GM12878 (cell line): Measurements from ENCODE around the gene LRRC4. TPM values are rescaled to one million over a fixed set of nuclear protein-coding genes. Genes with fewer than 3 reads are reported as not detected.

Source experiments
- ATAC-seq: fragments of 200-7000 bp; cut with Tn5 transposase; 3 replicates; pipeline ENCODE4 v1.9.1; 2020; ENCODE audit warnings: mild to moderate bottlenecking, moderate library complexity
- BruUV-seq: library from RNA; stranded (reverse); fragments of 400-500 nt; replicated peaks from 2 replicates; lab custom pipeline; 2021; lab: Mats Ljungman, UMichigan
- CTCF ChIA-PET: fragments of 300-600 bp; sonication (Branson Sonifier 250); formaldehyde crosslinking; extraction: SDS; loops from one replicate; lab custom pipeline; 2021; ENCODE audit warnings: inconsistent platforms; lab: Yijun Ruan, JAX
- POLR2A ChIA-PET: fragments of 350-600 bp; formaldehyde crosslinking; extraction: SDS; loops from one replicate; lab custom pipeline; 2021; ENCODE audit warnings: inconsistent platforms; lab: Charles Lee
- RAD21 ChIA-PET: fragments of 300-600 bp; sonication (Branson Sonifier 250); formaldehyde crosslinking; loops from one replicate; lab custom pipeline; 2023; ENCODE audit warnings: antibody characterized with exemption; ENCODE audit not compliant: unreplicated experiment; lab: Charles Lee
- SMC1A ChIA-PET: fragments of 300-600 bp; sonication (Branson Sonifier 250); formaldehyde crosslinking; loops from one replicate; lab custom pipeline; 2023; ENCODE audit not compliant: unreplicated experiment, uncharacterized antibody; lab: Charles Lee
- DNase-seq: peaks from one replicate; pipeline ENCODE4 v3.0.0-alpha.2; 2011; ENCODE audit warnings: low read depth, low spot score
- FAIRE-seq: peaks from 3 replicates; lab custom pipeline; 2011; peaks lifted over from hg19 to GRCh38; lab: Jason Lieb, UNC
- H2AFZ ChIP-seq: 2 replicates; pipeline ENCODE4 v1.6.0; 2011; ENCODE audit warnings: low read depth, low read length, control low read depth; ENCODE audit not compliant: control insufficient read depth
- H3K27ac ChIP-seq: 2 replicates; pipeline ENCODE4 v1.5.1; 2011; ENCODE audit warnings: control low read depth; ENCODE audit not compliant: control insufficient read depth, insufficient read depth
- H3K27me3 ChIP-seq, 2 experiments: replicated peaks in 1 of 2; 2 replicates each; pipeline versions ENCODE4 v1.6.0 to v1.6.1; 2011; ENCODE audit warnings: low read length in 1 of 2; ENCODE audit not compliant: control insufficient read depth in 2 of 2, insufficient read depth in 2 of 2
- H3K36me3 ChIP-seq, 2 experiments: 2 replicates each; pipeline ENCODE4 v1.5.1; 2011; ENCODE audit warnings: low read length in 1 of 2; ENCODE audit not compliant: control insufficient read depth in 2 of 2, insufficient read depth in 2 of 2
- H3K4me1 ChIP-seq: 2 replicates; pipeline ENCODE4 v1.6.1; 2011; ENCODE audit warnings: mild to moderate bottlenecking, low read length, moderate library complexity, mixed read lengths; ENCODE audit not compliant: control insufficient read depth, insufficient read depth
- H3K4me2 ChIP-seq: 2 replicates; pipeline ENCODE4 v1.6.0; 2011; ENCODE audit warnings: control low read depth; ENCODE audit not compliant: control insufficient read depth, insufficient read depth
- H3K4me3 ChIP-seq: fragments of 200-600 bp; sonication (generic); 2 replicates; pipeline ENCODE4 v1.5.1; 2016
- H3K79me2 ChIP-seq: 2 replicates; pipeline ENCODE4 v1.6.0; 2011; ENCODE audit warnings: low read length; ENCODE audit not compliant: control insufficient read depth, insufficient read depth
- H3K9ac ChIP-seq: 2 replicates; pipeline ENCODE4 v1.8.0; 2011; ENCODE audit warnings: low read length, control low read depth, mixed read lengths; ENCODE audit not compliant: control insufficient read depth, insufficient read depth
- H3K9me3 ChIP-seq: replicated peaks from 3 replicates; pipeline ENCODE4 v1.5.1; 2011; ENCODE audit warnings: mild to moderate bottlenecking, low read length; ENCODE audit not compliant: control insufficient read depth, insufficient read depth
- H4K20me1 ChIP-seq: 2 replicates; pipeline ENCODE4 v1.6.0; 2011; ENCODE audit not compliant: control insufficient read depth, insufficient read depth
- BRCA1 ChIP-seq: IDR thresholded peaks from 2 replicates; pipeline ENCODE4 v1.6.1; 2011; ENCODE audit warnings: low read depth, low read length, improper control_type of control experiment
- CBFB ChIP-seq: IDR thresholded peaks from 2 replicates; pipeline ENCODE4 v1.6.1; 2016; ENCODE audit warnings: antibody characterized with exemption, low read depth
- FOXK2 ChIP-seq: fragments of 450-650 bp; IDR thresholded peaks from 2 replicates; pipeline ENCODE4 v1.6.1; 2017; ENCODE audit warnings: mild to moderate bottlenecking, moderate library complexity
- IRF3 ChIP-seq: fragments of 450-650 bp; IDR thresholded peaks from 2 replicates; pipeline ENCODE4 v1.6.1; 2014; ENCODE audit warnings: mild to moderate bottlenecking
- PRDM15 ChIP-seq: fragments of 450-650 bp; formaldehyde crosslinking; IDR thresholded peaks from 2 replicates; pipeline ENCODE4 v1.4.0; 2020; ENCODE audit warnings: mild to moderate bottlenecking, moderate library complexity
- SMAD1 ChIP-seq: fragments of 450-650 bp; IDR thresholded peaks from 2 replicates; pipeline ENCODE4 v1.6.1; 2018; ENCODE audit warnings: mild to moderate bottlenecking, low read depth; ENCODE audit not compliant: partially characterized antibody
- SPI1 ChIP-seq: IDR thresholded peaks from 2 replicates; pipeline ENCODE4 v1.6.1; 2011; ENCODE audit warnings: low read depth, mild to moderate bottlenecking, low read length, moderate library complexity, borderline replicate concordance; ENCODE audit not compliant: insufficient read depth
- ZNF622 ChIP-seq: fragments of 450-650 bp; IDR thresholded peaks from 2 replicates; pipeline ENCODE4 v1.6.1; 2017; ENCODE audit warnings: mild to moderate bottlenecking, inconsistent platforms
- WGBS: methylation state at CpG from one replicate; pipeline ENCODE4 v1.1.6; 2016; ENCODE audit warnings: low lambda C conversion rate; ENCODE audit not compliant: insufficient replicate concordance, insufficient coverage; ENCODE audit errors: missing lambda C conversion rate; 5-methylcytosine and 5-hydroxymethylcytosine counted together
- in situ Hi-C: fragments of 300-500 bp; cut with MboI; formaldehyde crosslinking; loops from 9 replicates; pipeline ENCODE4 v1.14.3; 2018; ENCODE audit warnings: mixed read lengths
- intact Hi-C: fragments of 100-400 bp; cut with micrococcal nuclease; formaldehyde crosslinking; loops from one replicate; pipeline ENCODE4 v1.14.2; 2022; ENCODE audit not compliant: unreplicated experiment
- polyA plus RNA-seq, 11 experiments: library from polyadenylated mRNA; depleted of rRNA in 4 of 11; unstranded in 6 of 11; stranded (reverse) in 5 of 11; fragments of >200 nt; fragmentation: Nextera tagmentation in 4 of 11; fragmentation: Illumina TruSeq in 1 of 11; extraction: Ambion mirVana in 4 of 11; extraction: Trizol in 1 of 11; gene quantifications; 1 replicate in 1 of 11; 2 replicates in 10 of 11; pipeline versions ENCODE4 v1.2.1 to v1.2.3, GENCODE V29; 2011 to 2016; ENCODE audit warnings: inconsistent platforms in 2 of 11, missing spikeins in 2 of 11, low read depth in 1 of 11
- total RNA-seq, 4 experiments: library from RNA; depleted of rRNA in 3 of 4; stranded (reverse); fragments of >200 nt in 3 of 4; fragmentation: Illumina TruSeq in 1 of 4; extraction: Trizol in 1 of 4; gene quantifications; 2 replicates each; pipeline versions ENCODE4 v1.2.1 to v1.2.3, GENCODE V29; 2013 to 2021

LRRC4 gene
- total and polyA plus RNA-seq, 10 of the 15 experiments (the other 5 are each of a cell fraction or from before 2014, with no cell fraction given), result 0.06 to 0.85 (median 0.12) TPM; not detected in 4

GRCh38 chr7:128052404-128052803 is 21.2 kb upstream of the LRRC4 start:
- Histone ChIP-seq H3K9ac (no peak overlapping the region), H3K9me3 (no peaks in the 10 kb centered on the region), H3K4me3 (no peak overlapping the region), H3K79me2 (no peaks in the 10 kb centered on the region), H3K27ac (no peak overlapping the region), H3K27me3 (no peaks in the 10 kb centered on the region), H3K4me1 (no peaks in the 10 kb centered on the region), H3K36me3 (peaks cover 2 to 13% of the 10 kb centered on the region in 2 experiments; a peak in 2 of 4 replicates), H2AFZ (no peak overlapping the region), H3K4me2 (no peak overlapping the region), H4K20me1 (no peaks in the 10 kb centered on the region)
- FAIRE-seq, result no peak
- TF ChIP-seq FOXK2 (no peak), SPI1 (no peak), CBFB (no peak), IRF3 (no peak), PRDM15 (CRISPR knock-in tag) (no peak), SMAD1 (no peak), ZNF622 (no peak), BRCA1 (no peak)
- CTCF ChIA-PET, result no interaction called here
- intact Hi-C loops (no loop called here), in situ Hi-C loops (no loop called here)
- WGBS, result 94% methylated on average over 9 of the region's 9 CpGs
- BruUV-seq, result no TSS peak
- POLR2A ChIA-PET, result interaction anchor here (0.6 kb wide), 1 partner anchor 444 kb away, joined by 3 read pairs; no protein-coding TSS in a partner anchor
- RAD21 ChIA-PET, result interaction anchor here (1.8 kb wide), 1 partner anchor 344 kb away, joined by 6 read pairs; no protein-coding TSS in a partner anchor
- no peak for DNase-seq
- ATAC-seq, result no peak
- SMC1A ChIA-PET, result interaction anchor here (0.8 to 1.4 kb wide), 5 partner anchors 9 to 260 kb away, joined by 3 to 4 read pairs (median 3); no protein-coding TSS in a partner anchor
